Natural killer cell treated with Interleukin-12 subunit alpha and Interleukin-12 subunit beta and Interleukin-15 and Interleukin-18, amount 100 ng/mL, for 72 hours (primary cell): ENCODE data around the gene CCR9. TPM values are rescaled to one million over a fixed set of nuclear protein-coding genes. Genes with fewer than 3 reads are reported as not detected.
A peak's percentile ranks its signal among the peaks of the same experiment; 100 is the strongest.

Source experiments
- ATAC-seq, 2 donors: fragments of 150-1000 bp; cut with Tn5 transposase in 1 of 2; sonication (Bioruptor Pico), chemical (Tn5 transposase) in 1 of 2; 2 replicates each; pipeline ENCODE4 v1.10.0; 2021
- DNase-seq: peaks from one replicate; pipeline ENCODE4 v3.0.0; 2022; ENCODE audit warnings: low spot score
- H3K27ac Mint-ChIP-seq, 2 donors: 1 replicate in 1 of 2; 2 replicates in 1 of 2; pipeline ENCODE4 v1.8.0; 2022; ENCODE audit warnings: mixed read lengths in 2 of 2, mild to moderate bottlenecking in 1 of 2, moderate library complexity in 1 of 2
- H3K27me3 Mint-ChIP-seq, 2 donors: 1 replicate in 1 of 2; 2 replicates in 1 of 2; pipeline ENCODE4 v1.8.0; 2022; ENCODE audit warnings: mixed read lengths in 2 of 2
- H3K36me3 Mint-ChIP-seq: one replicate; pipeline ENCODE4 v1.8.0; 2022; ENCODE audit warnings: mixed read lengths
- H3K4me1 Mint-ChIP-seq, 2 donors: 1 replicate in 1 of 2; 2 replicates in 1 of 2; pipeline ENCODE4 v1.8.0; 2022; ENCODE audit warnings: low read depth in 2 of 2, mixed read lengths in 2 of 2, mild to moderate bottlenecking in 1 of 2
- H3K4me3 Mint-ChIP-seq: one replicate; pipeline ENCODE4 v1.8.0; 2022; ENCODE audit warnings: mixed read lengths
- H3K9me3 Mint-ChIP-seq: 2 replicates; pipeline ENCODE4 v1.8.0; 2022; ENCODE audit warnings: mixed read lengths
- total RNA-seq, 2 donors: library from RNA; stranded (reverse); gene quantifications; one replicate each; pipeline ENCODE4 v1.2.3, GENCODE V29; 2022

Gene CCR9
- total RNA-seq, 2 donors from 2014 or later: not detected

GRCh38 chr3:45921158-45922038 lies 35.1 kb downstream of the CCR9 start:
- peak overlapping the region; percentile 12 for H3K4me3 Mint-ChIP-seq
- peak overlapping the region in 1 of 2 donors; percentile 5 for H3K27ac Mint-ChIP-seq
- peaks cover 27% of the 10 kb centered on the region for H3K36me3 Mint-ChIP-seq
- DNase-seq: no peak
- ATAC-seq: no peak
- H3K27me3 Mint-ChIP-seq: no peaks in the 10 kb centered on the region
- H3K4me1 Mint-ChIP-seq: peaks cover 20 to 29% of the 10 kb centered on the region in 2 donors
- H3K9me3 Mint-ChIP-seq: no peaks in the 10 kb centered on the region

GRCh38 chr3:45922039-45922326 lies 35.6 kb downstream of the CCR9 start:
- no peak for ATAC-seq
- Mint-ChIP-seq H3K9me3 (no peaks in the 10 kb centered on the region), H3K4me3 (no peak overlapping the region), H3K4me1 (peaks cover 14 to 25% of the 10 kb centered on the region in 2 donors), H3K27ac (peak overlapping the region in 1 of 2 donors; percentile 5), H3K36me3 (peaks cover 29% of the 10 kb centered on the region), H3K27me3 (no peaks in the 10 kb centered on the region)
- DNase-seq: no peak

GRCh38 chr3:45922950-45923590 lies 36.7 kb downstream of the CCR9 start:
- H3K27ac Mint-ChIP-seq: no peak overlapping the region
- H3K4me1 Mint-ChIP-seq: peaks cover 14 to 19% of the 10 kb centered on the region in 2 donors
- ATAC-seq (no peak), DNase-seq (no peak)
- peaks cover 37% of the 10 kb centered on the region for H3K36me3 Mint-ChIP-seq
- H3K27me3 Mint-ChIP-seq: no peaks in the 10 kb centered on the region
- no peaks in the 10 kb centered on the region for H3K9me3 Mint-ChIP-seq
- no peak overlapping the region for H3K4me3 Mint-ChIP-seq

GRCh38 chr3:45923755-45924154 lies 37.4 kb downstream of the CCR9 start:
- H3K36me3 Mint-ChIP-seq: peaks cover 35% of the 10 kb centered on the region
- no peak overlapping the region for H3K4me3 Mint-ChIP-seq
- DNase-seq (no peak), ATAC-seq (no peak)
- H3K27me3 Mint-ChIP-seq: no peaks in the 10 kb centered on the region
- no peaks in the 10 kb centered on the region for H3K9me3 Mint-ChIP-seq
- peak overlapping the region in 1 of 2 donors; percentile 60 for H3K27ac Mint-ChIP-seq
- H3K4me1 Mint-ChIP-seq: peaks cover 16 to 21% of the 10 kb centered on the region in 2 donors

- DNase-seq (no peak), ATAC-seq (no peak)
- Mint-ChIP-seq H3K4me1 (peaks cover 16 to 17% of the 10 kb centered on the region in 2 donors), H3K36me3 (peaks cover 27% of the 10 kb centered on the region), H3K9me3 (no peaks in the 10 kb centered on the region), H3K27ac (no peak overlapping the region), H3K27me3 (no peaks in the 10 kb centered on the region), H3K4me3 (no peak overlapping the region)
Observed at GRCh38 chr3:45927881-45928280, 41.5 kb downstream of the CCR9 start.

- H3K9me3 Mint-ChIP-seq: no peaks in the 10 kb centered on the region
- H3K4me1 Mint-ChIP-seq: peaks cover 9 to 10% of the 10 kb centered on the region in 2 donors
- no peak overlapping the region for H3K4me3 Mint-ChIP-seq
- peak; percentile 85 to 90 for ATAC-seq
- DNase-seq: peak; percentile 79
- no peaks in the 10 kb centered on the region for H3K27me3 Mint-ChIP-seq
- peaks cover 30% of the 10 kb centered on the region for H3K36me3 Mint-ChIP-seq
- H3K27ac Mint-ChIP-seq: peak overlapping the region in 1 of 2 donors; percentile 27
Observed at GRCh38 chr3:45929042-45929679, 42.8 kb downstream of the CCR9 start.

- no peaks in the 10 kb centered on the region for H3K9me3 Mint-ChIP-seq
- no peaks in the 10 kb centered on the region for H3K27me3 Mint-ChIP-seq
- DNase-seq: no peak
- no peak overlapping the region for H3K4me3 Mint-ChIP-seq
- peaks cover 34% of the 10 kb centered on the region for H3K36me3 Mint-ChIP-seq
- no peak for ATAC-seq
- H3K4me1 Mint-ChIP-seq: peaks cover 6 to 15% of the 10 kb centered on the region in 2 donors
- no peak overlapping the region for H3K27ac Mint-ChIP-seq
Observed at GRCh38 chr3:45931496-45931895, 45.2 kb downstream of the CCR9 start.

- peak; percentile 52 to 59 for ATAC-seq
Observed at GRCh38 chr3:45932112-45932511, 45.8 kb downstream of the CCR9 start.

GRCh38 chr3:45933591-45933990 lies 47.2 kb downstream of the CCR9 start:
- no peaks in the 10 kb centered on the region for H3K9me3 Mint-ChIP-seq
- no peaks in the 10 kb centered on the region for H3K27me3 Mint-ChIP-seq
- peaks cover 8 to 22% of the 10 kb centered on the region in 2 donors for H3K4me1 Mint-ChIP-seq
- DNase-seq: no peak
- peaks cover 25% of the 10 kb centered on the region for H3K36me3 Mint-ChIP-seq
- H3K4me3 Mint-ChIP-seq: no peak overlapping the region
- no peak for ATAC-seq
- no peak overlapping the region for H3K27ac Mint-ChIP-seq

More at GRCh38 chr3:45932112-45932511, 45.8 kb downstream of the CCR9 start:
- Mint-ChIP-seq H3K9me3 (no peaks in the 10 kb centered on the region), H3K36me3 (peaks cover 32% of the 10 kb centered on the region), H3K4me1 (peaks cover 6 to 15% of the 10 kb centered on the region in 2 donors), H3K27ac (no peak overlapping the region), H3K4me3 (no peak overlapping the region), H3K27me3 (no peaks in the 10 kb centered on the region)
- DNase-seq: no peak

GRCh38 chr3:45936261-45936660 lies 49.9 kb downstream of the CCR9 start:
- Mint-ChIP-seq H3K27ac (no peak overlapping the region), H3K4me1 (peaks cover 19 to 34% of the 10 kb centered on the region in 2 donors), H3K9me3 (no peaks in the 10 kb centered on the region), H3K27me3 (no peaks in the 10 kb centered on the region), H3K36me3 (peaks cover 25% of the 10 kb centered on the region), H3K4me3 (no peak overlapping the region)
- ATAC-seq: no peak
- no peak for DNase-seq

- Mint-ChIP-seq H3K4me1 (peaks cover 19 to 39% of the 10 kb centered on the region in 2 donors), H3K27me3 (no peaks in the 10 kb centered on the region), H3K36me3 (peaks cover 22% of the 10 kb centered on the region), H3K27ac (no peak overlapping the region), H3K9me3 (no peaks in the 10 kb centered on the region), H3K4me3 (no peak overlapping the region)
- DNase-seq: no peak
- ATAC-seq: no peak
Observed at GRCh38 chr3:45937206-45938042, 51.1 kb downstream of the CCR9 start.

GRCh38 chr3:45938043-45938435 lies 51.7 kb downstream of the CCR9 start:
- Mint-ChIP-seq H3K36me3 (peaks cover 22% of the 10 kb centered on the region), H3K27ac (no peak overlapping the region), H3K4me3 (no peak overlapping the region), H3K27me3 (no peaks in the 10 kb centered on the region), H3K4me1 (peaks cover 19 to 45% of the 10 kb centered on the region in 2 donors), H3K9me3 (no peaks in the 10 kb centered on the region)
- no peak for ATAC-seq
- no peak for DNase-seq

GRCh38 chr3:45938864-45939263 lies 52.5 kb downstream of the CCR9 start:
- H3K36me3 Mint-ChIP-seq: peaks cover 15% of the 10 kb centered on the region
- peak overlapping the region; percentile 48 to 56 for H3K27ac Mint-ChIP-seq
- DNase-seq (peak; percentile 88), ATAC-seq (peak; percentile 83 to 86)
- peak overlapping the region; percentile 47 for H3K4me3 Mint-ChIP-seq
- H3K27me3 Mint-ChIP-seq: no peaks in the 10 kb centered on the region
- H3K9me3 Mint-ChIP-seq: no peaks in the 10 kb centered on the region
- peaks cover 19 to 53% of the 10 kb centered on the region in 2 donors for H3K4me1 Mint-ChIP-seq
